Ammon's horn (tissue), 1 donor: ENCODE data around the gene FXYD1.
A peak's percentile ranks its signal among the peaks of the same experiment; 100 is the strongest.

Experiments used
- DNase-seq: peaks from one replicate; pipeline ENCODE4 v3.0.0-alpha.2; 2016; ENCODE audit warnings: low spot score

Gene FXYD1

DNA sequence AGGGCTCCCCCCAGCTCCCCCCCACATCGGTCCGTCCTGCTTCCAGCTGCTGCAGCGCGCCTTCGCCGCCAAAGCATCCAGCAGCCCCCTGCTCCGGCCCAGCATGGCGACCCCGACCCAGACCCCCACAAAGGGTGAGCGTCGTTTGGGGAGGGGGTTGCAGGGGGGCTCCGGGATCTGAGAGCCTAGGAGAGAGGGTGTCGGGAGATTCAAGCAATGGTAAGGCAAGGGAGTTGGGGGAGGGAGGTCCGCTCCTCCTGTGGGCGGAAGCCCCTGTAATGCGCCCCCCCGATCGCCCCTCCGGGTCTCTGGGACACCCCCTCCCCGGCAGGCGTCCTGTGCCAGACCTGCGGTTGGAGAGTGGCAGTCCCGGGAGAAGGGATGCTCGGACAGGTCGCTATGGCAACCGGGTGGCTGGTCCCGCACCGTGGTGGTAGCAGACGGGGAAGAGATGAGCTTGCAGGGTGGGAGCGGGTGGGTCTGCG lies 4.6 kb downstream of the FXYD1 start, which contains the start of gene FXYD7:
FXYD7 (plus strand) TSS at position 25 of the 485 bp plus-strand sequence; CDS start at position 104, 79 bp downstream.
- no peak for DNase-seq

GRCh38 chr19:35143818-35144217 lies 5.2 kb downstream of the FXYD1 start:
- no peak for DNase-seq

DNA sequence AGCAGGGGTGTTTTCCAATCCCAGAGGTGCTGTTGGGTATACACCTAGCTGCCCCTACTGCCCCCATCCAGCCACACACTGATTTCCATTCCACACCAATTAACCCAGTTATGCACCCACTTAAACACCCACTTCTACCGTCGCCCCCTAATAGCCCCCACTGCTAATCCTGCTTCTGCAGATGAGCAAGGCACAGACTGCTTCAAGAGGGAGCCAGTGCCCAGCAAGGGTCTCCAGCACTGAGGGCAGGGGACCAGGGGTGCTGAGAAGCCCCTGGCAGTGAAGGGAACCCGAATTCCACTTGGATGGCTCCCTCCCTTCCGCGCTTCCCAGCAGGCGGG lies 5.6 kb downstream of the FXYD1 start:
- no peak for DNase-seq

DNA sequence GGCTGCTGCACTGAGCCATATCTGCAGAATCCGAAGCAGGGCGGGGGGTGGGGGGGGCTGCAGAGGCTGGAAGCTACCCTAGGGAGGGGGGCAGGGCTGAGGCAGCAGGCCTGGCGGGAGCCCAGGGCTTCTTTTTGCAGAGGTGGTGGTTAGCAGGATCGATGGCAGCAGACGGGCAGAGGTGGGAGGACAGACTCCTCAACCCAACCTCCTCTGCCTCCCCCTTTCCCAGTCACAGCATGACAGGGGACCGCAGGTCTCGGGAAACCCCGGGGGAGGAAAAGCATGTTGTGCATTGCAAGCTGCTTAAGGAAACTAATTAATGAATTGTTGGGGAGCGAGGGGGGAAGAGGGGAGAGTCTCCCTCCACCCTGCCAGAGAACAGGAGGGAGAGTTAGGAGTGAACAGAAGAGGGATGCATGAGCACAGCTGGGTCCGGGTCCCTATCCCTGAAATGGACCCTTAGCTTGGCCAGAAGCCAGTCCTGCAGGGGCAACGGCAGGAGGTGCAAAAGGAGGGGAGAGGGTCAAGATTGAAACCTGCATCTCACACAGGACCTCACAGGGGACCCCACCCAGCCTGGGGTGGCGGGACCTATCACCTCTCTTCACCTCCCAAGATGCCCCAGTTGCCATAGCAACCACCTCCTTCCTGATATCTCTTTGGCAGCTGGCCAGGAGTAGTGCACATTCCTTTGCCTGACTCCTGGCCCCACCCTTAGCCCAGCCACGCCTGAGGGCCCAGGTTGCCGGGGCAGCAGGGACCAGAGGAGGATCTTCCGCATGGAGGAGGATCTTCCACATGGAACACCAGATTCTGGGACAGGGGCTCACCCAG lies 6.2 kb downstream of the FXYD1 start:
- no peak for DNase-seq

DNA sequence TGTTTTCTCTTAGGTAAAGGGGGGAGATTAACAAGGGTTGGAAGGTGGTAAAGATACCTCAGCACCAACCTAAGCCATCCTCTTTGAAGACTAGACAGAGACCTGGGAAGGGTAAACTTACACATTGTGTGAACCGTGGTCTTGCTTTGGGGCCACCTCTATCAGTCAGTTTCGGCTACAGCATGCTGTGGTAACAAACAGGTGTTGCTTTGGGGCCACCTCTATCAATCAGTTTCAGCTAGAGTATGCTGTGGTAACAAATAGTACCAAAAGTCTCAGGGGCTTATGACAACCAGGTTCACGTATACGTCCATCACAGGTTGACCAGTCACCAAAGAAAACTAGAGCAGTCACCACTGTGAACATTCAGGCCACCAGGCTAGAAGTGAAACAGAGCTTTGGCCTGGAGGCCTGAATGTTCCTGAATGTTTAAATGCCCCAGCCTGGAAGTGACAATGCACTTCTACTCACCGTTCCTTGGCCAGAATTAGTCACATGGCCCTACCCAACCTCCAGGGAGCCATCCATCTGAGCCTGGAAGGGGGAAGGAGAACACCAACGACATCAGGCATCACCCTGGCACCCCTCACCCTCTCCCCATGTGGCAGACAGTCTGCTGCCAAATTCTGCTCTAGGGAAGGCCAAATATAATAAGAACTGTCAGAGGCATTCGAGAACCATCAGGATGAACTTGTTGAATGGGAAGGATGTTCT lies 8.3 kb downstream of the FXYD1 start:
- no peak for DNase-seq

- DNase-seq: peak; percentile 1
Observed at GRCh38 chr19:35149463-35149862, 10.8 kb downstream of the FXYD1 start.

- peak; percentile 0 for DNase-seq
Observed at GRCh38 chr19:35150445-35150844, 11.8 kb downstream of the FXYD1 start.

DNA sequence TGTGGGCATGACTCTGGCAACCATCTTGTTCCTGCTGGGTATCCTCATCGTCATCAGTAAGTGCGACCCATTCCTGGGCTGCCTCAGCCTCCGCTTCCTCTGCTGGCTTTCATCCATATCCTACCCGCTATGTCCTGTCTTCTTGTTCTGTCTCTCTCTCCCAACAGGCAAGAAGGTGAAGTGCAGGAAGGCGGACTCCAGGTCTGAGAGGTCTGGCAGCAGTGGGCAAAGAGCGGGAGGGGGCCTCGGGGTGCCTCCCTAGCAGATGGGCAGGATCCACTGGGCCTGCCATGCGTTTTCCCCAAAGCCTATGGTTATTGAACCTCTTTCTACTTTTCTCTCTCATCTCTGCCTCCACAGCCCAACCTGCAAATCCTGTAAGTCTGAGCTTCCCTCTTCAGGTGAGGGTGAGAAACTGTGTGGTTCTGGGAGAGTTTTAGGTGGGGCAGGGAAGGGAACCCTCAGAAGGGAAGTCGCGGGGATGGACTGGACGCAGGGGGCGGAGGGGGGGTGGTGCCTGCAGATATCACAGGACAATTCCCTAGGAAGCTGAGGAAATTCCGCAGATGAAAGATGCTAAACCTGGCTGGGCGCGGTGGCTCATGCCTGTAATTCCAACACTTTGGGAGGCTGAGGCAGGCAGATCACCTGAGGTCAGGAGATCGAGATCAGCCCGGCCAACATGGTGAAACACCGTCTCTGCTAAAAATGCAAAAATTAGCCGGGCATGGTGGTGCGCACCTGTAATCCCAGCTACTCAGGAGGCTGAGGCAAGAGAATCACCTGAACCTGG lies 12.8 kb downstream of the FXYD1 start:
- peak; percentile 0 for DNase-seq

DNA sequence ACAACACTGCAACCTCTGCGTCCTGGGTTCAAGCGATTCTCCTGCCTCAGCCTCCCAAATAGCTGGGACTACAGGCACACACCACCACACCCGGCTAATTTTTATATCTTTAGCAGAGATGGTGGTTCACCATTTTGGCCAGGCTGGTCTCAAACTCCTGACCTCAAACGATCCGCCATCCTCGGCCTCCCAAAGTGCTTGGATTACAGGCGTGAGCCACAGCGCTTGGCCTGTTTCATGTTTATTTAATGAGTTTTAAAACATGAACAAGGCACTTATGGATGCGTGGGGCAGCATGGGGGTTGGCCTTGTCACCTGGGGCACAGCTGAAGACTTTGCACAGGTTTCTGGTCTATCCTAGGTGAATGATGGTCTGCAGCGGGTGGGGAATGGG lies 14.5 kb downstream of the FXYD1 start:
- DNase-seq: peak; percentile 0

DNA sequence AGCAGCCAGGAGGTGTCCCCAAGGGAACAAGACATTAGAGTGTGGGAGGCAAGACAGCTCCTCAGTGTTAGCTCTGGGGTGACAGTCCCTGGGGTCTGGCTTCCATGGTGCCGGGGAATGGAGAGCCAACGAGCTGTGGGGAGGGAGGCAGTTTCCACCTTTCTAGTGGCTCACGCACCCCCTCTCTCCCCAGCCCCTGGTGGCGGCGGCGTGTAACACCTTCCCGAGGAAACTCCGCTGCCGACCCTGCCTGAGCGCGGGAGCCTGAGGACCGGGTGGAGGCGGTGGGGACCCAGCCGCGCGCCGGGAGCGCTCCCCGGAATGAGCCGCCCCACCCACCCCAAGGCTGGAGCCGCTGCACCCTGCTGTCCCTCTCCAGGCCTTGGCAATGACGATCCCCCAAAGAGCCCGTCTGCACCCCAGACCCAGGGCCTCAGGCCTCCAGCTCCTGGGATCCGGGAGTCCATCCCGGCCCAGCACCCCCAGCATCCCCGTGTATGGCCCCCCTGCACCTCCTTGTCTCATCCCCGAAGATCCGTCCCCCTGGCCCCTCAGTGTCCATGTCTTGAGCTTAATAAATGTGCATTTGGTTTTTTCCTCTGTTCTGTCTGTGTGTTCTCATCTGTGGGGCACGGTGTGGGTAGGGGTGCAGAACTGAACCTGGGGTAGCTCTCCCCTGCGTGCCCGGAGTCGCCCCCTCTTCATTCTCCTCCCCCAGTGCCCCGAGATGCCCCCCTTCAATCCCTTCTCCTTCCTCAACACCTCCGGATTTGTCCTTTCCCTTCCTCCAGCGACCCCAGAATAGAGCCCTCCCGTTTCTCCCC lies 15.3 kb downstream of the FXYD1 start:
- DNase-seq: peak; percentile 1

DNA sequence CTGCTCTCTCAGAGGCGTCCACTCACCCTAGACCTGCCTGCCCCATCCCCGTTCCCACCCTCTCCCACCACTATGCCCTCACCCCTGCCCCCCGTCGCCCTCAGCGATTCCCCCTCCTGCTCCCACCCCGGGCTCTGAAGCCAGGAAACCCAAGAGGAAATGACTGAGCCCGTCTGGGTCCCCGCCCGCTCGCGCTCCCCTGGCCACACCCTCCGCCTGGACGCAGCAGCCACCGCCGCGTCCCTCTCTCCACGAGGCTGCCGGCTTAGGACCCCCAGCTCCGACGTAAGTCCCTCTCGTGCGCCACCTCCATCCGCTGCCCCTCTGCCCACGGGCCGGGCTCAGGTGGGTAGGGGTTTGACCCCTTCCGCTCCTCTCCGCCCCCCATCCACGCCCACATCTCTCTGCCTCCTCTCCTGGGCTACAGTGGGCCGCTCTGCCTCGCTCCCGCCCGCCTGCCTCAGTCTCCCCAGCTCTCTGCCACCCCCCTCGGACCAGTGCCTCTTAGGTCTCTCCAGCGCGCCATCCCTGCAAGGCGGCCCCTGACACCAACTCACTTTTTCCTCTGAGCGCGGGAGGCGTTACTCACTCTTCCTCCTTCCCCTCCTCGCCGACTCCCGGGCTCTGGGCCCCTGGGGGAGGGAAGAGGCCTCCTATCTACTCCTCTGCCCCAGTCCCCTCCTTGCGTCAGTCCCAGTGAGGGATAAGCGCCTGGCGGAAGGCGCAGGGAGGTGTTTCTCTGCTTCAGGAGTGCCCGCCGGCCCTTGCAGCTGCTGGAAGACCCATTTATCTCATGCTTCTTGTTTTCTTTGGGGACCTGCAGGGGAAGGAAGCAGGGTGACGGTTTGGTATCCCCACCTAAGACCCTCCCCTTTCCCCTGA lies 16.1 kb downstream of the FXYD1 start, which contains the start of gene FXYD5:
FXYD5 (plus strand) TSS at position 211 of the 882 bp plus-strand sequence. CDS start 816 bp downstream, outside the sequence.
- DNase-seq: peak; percentile 35

GRCh38 chr19:35155441-35155840 lies 16.8 kb downstream of the FXYD1 start:
- no peak for DNase-seq

DNA sequence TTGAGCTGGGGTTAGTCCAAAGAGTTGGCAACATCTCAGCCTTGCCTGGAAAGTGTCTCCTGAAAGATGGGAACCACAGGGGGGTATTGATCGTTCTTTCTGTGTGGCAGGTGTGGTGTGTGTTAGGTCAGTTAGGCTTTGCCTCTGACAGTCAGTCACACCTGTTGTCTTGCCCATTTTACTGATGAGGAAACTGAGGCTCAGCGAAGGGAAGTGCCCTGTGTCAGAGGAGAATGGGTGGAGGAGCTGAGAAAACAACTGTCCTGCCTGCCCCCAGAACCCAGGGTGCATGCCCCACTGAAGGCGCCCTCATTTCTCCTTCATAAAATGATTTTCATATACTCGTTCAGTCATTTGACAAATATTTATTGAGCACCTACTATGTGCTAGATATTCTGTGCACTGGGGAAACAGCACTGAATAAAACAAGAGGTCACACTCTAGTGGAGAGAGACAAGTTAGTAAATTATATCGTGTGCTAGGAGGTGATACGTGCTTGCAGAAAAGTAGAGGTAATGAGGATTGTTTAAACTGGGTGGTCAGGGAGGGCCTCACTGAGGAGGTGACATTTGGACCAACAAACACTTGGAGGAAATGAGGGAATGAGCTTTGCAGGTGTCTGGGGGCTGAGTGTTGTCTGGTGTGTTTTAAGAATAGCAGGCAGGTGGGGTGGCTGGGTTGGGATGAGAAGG lies 17.5 kb downstream of the FXYD1 start:
- no peak for DNase-seq

DNA sequence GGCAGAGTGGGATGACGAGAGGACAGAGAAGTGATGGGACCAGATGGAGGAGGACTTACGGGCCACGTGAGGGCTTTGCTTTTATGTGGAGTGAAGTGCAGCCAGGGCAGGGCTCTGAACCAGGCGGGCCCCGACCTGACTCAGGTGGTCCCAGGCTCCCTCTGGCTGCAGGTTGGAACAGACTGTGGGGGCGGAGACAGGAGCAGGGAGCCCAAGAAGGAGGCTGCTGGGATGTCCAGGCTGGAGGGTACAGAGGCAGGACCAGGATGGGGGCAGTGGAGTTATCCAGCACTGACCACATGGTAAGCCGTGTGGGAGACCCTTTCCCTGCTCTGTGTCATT lies 18.0 kb downstream of the FXYD1 start:
- no peak for DNase-seq

DNA sequence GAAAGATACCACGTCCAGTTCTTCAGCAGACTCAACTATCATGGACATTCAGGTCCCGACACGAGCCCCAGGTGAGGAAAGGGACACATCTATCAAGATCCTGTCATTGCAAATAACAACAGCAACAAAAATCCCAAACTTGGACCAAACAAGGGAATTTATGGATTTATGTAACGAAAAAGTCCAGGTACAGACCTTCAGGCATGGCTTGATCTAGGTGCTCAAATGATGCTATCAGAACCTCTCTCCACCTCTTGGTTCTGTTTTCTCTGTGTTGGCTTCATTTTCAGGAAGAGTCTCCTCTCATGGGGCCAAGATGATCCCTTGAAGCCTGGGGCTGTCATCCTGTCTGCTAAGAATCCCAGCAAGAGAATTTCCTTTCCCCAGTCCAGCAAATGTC lies 18.8 kb downstream of the FXYD1 start:
- no peak for DNase-seq

- DNase-seq: no peak
Observed at GRCh38 chr19:35159606-35160005, 21.0 kb downstream of the FXYD1 start.

DNA sequence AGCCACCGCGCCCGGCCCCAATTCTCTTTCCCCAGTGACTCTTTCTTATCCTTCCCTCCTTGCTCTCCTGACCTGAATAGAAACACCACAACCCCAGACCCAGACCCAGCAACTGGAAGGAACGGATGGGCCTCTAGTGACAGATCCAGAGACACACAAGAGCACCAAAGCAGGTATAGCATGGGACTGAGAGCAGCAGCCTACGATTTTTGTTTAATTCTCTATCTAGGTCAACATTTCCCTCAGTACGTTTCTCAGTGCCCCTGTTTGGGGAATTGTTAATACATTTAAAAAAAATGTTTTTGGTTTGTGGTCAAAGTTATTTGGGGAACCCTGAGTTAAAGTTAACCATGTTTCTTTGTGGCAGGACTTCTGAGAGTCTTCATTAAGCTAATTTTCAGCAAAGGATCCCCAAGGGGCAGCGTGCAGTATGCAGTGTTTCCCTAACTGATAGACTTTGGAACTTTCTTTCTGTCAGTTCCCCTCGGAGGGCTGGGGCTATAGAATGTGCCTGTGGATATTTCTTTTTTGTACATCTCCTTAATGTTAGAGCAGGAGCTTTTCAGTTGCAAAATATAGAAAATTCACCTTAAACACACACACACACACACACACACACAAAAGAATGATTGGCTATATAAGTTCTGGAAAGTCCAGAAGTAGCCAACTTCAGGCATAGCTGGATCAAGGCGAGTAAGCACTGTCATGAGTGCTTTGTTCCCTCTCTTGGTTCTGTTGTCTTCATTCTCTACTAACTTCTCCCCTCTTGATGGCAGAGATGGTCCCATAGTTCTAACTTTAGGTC lies 22.2 kb downstream of the FXYD1 start:
- DNase-seq: no peak

DNA sequence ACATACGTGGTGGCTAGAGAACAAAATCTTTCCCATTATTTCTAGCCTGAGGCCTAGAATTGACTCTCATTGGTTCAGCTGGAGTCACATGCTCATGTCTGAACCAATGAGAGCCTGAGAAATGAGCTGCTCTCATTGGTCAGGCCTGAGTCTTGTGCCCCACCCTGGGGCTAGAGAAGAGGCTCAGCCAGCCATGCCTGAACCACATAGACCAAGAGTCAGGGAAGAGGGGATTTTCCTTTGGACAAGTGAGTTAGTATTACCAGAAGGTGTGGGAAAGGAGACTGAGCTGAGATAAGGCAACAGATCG lies 22.8 kb downstream of the FXYD1 start:
- DNase-seq: no peak
